C4-2B (cell line): ENCODE results near the gene CENPE.

Source experiments
- H3K27ac ChIP-seq: fragments of 450-650 bp; 2 replicates; pipeline ENCODE4 v1.5.1; 2017
- CTCF ChIP-seq: fragments of 450-650 bp; conservative IDR thresholded peaks from 2 replicates; pipeline ENCODE4 v1.5.1; 2017; ENCODE audit warnings: mild to moderate bottlenecking
- ZFX ChIP-seq: fragments of 450-650 bp; IDR thresholded peaks from 2 replicates; pipeline ENCODE4 v1.6.1; 2017

Gene CENPE

GRCh38 chr4:103075894-103076746 lies 122.0 kb downstream of the CENPE start:
- H3K27ac ChIP-seq = peak overlapping the region; percentile 76
- peak; percentile 14; the same call in 1 of the 2 replicates for TF ChIP-seq CTCF
- peak; percentile 87 for TF ChIP-seq ZFX

- H3K27ac ChIP-seq = no peak overlapping the region; the same call in 1 of the 2 replicates
Observed at GRCh38 chr4:103075435-103075893, 122.7 kb downstream of the CENPE start.

GRCh38 chr4:103074744-103075434 lies 123.3 kb downstream of the CENPE start:
- TF ChIP-seq ZFX (no peak), CTCF (no peak)
- H3K27ac ChIP-seq = no peak overlapping the region

More at GRCh38 chr4:103075435-103075893, 122.7 kb downstream of the CENPE start:
- no peak for TF ChIP-seq ZFX

GRCh38 chr4:103073792-103074438 lies 124.2 kb downstream of the CENPE start:
- TF ChIP-seq CTCF (no peak), ZFX (no peak)
- H3K27ac ChIP-seq = no peak overlapping the region

GRCh38 chr4:103067841-103068547 lies 130.1 kb downstream of the CENPE start:
- H3K27ac ChIP-seq = no peak overlapping the region

GRCh38 chr4:103060453-103061148 lies 137.5 kb downstream of the CENPE start:
- no peak overlapping the region for H3K27ac ChIP-seq
- TF ChIP-seq CTCF (no peak), ZFX (no peak)

More at GRCh38 chr4:103067841-103068547, 130.1 kb downstream of the CENPE start:
- TF ChIP-seq ZFX (no peak), CTCF (no peak)
